ENCODE results near the gene EEF2.

- TF ChIP-seq POLR2A (IDR thresholded peaks at IDR 0.05) (no peak), CTCF (IDR thresholded peaks at IDR 0.05) (no peak)
Measured at GRCh38 chr19:4031420-4031819, 46.2 kb upstream of the EEF2 start.
